ENCODE data around the gene LSG1. TPM values are rescaled to one million over a fixed set of nuclear protein-coding genes. Genes with fewer than 3 reads are reported as not detected.

LSG1 gene
- total and polyA plus RNA-seq, 2 of the 13 experiments (the other 11 are each of a cell fraction or from before 2014, with no cell fraction given) = 21.4 to 32.1 TPM

DNA sequence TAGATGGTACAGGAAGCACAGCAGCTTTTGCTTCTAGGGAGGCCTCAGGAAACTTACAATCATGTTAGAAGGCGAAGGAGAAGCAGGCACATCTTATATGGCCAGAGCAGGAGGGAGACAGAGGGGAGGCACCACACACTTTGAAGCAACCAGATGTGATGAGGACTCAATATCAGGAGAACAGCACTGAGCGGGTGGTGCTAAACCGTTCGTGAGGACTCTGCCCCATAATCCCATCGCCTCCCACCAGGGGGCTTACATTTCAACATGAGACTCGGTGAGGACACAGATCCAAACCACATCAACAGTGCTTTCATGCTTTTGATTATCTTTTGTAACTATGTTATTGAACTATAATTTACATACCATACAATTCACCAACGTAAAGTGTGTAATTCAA, 31.2 kb downstream of the LSG1 start (continued):
- TF ChIP-seq, protein P1, sequence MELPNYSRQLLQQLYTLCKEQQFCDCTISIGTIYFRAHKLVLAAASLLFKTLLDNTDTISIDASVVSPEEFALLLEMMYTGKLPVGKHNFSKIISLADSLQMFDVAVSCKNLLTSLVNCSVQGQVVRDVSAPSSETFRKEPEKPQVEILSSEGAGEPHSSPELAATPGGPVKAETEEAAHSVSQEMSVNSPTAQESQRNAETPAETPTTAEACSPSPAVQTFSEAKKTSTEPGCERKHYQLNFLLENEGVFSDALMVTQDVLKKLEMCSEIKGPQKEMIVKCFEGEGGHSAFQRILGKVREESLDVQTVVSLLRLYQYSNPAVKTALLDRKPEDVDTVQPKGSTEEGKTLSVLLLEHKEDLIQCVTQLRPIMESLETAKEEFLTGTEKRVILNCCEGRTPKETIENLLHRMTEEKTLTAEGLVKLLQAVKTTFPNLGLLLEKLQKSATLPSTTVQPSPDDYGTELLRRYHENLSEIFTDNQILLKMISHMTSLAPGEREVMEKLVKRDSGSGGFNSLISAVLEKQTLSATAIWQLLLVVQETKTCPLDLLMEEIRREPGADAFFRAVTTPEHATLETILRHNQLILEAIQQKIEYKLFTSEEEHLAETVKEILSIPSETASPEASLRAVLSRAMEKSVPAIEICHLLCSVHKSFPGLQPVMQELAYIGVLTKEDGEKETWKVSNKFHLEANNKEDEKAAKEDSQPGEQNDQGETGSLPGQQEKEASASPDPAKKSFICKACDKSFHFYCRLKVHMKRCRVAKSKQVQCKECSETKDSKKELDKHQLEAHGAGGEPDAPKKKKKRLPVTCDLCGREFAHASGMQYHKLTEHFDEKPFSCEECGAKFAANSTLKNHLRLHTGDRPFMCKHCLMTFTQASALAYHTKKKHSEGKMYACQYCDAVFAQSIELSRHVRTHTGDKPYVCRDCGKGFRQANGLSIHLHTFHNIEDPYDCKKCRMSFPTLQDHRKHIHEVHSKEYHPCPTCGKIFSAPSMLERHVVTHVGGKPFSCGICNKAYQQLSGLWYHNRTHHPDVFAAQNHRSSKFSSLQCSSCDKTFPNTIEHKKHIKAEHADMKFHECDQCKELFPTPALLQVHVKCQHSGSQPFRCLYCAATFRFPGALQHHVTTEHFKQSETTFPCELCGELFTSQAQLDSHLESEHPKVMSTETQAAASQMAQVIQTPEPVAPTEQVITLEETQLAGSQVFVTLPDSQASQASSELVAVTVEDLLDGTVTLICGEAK (IDR thresholded peaks at IDR 0.05) = no peak
- TF ChIP-seq, protein P1 (CRISPR knock-in tag; IDR thresholded peaks at IDR 0.05) = no peak
- TF ChIP-seq HNF4G (IDR thresholded peaks at IDR 0.05; ENCODE audit: borderline replicate concordance, low read depth, low read length) (0 out of 2 replicates have a peak, but pooled peaks have one; percentile 28), HNF4G (CRISPR knock-in tag; IDR thresholded peaks at IDR 0.05; ENCODE audit: borderline replicate concordance, low read depth) (no peak), ZFYVE20 (CRISPR knock-in tag; IDR thresholded peaks at IDR 0.05; ENCODE audit: borderline replicate concordance, low read depth) (no peak), RCOR2 (CRISPR knock-in tag; IDR thresholded peaks at IDR 0.05) (no peak), CAMTA2 (CRISPR knock-in tag; IDR thresholded peaks at IDR 0.05; ENCODE audit: borderline replicate concordance) (no peak), ZBTB33 (CRISPR knock-in tag; IDR thresholded peaks at IDR 0.05) (peak; percentile 59), SIN3B (IDR thresholded peaks at IDR 0.05; ENCODE audit: low read length) (no peak), ZNF761 (CRISPR knock-in tag; conservative IDR thresholded peaks at IDR 0.05) (no peak), RXRA (CRISPR knock-in tag; IDR thresholded peaks at IDR 0.05) (no peak)
- TF ChIP-seq, protein P2, sequence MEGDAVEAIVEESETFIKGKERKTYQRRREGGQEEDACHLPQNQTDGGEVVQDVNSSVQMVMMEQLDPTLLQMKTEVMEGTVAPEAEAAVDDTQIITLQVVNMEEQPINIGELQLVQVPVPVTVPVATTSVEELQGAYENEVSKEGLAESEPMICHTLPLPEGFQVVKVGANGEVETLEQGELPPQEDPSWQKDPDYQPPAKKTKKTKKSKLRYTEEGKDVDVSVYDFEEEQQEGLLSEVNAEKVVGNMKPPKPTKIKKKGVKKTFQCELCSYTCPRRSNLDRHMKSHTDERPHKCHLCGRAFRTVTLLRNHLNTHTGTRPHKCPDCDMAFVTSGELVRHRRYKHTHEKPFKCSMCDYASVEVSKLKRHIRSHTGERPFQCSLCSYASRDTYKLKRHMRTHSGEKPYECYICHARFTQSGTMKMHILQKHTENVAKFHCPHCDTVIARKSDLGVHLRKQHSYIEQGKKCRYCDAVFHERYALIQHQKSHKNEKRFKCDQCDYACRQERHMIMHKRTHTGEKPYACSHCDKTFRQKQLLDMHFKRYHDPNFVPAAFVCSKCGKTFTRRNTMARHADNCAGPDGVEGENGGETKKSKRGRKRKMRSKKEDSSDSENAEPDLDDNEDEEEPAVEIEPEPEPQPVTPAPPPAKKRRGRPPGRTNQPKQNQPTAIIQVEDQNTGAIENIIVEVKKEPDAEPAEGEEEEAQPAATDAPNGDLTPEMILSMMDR (CRISPR knock-in tag; IDR thresholded peaks at IDR 0.05) = peak; percentile 33; the same call in 1 of the 2 replicates

Data from HepG2 (cell line).